Bronchial epithelial cell (primary cell): ENCODE data around the gene SLC6A7. TPM values are rescaled to one million over a fixed set of nuclear protein-coding genes. Genes with fewer than 3 reads are reported as not detected.

Source experiments
- DNase-seq: peaks from one replicate; pipeline ENCODE4 v3.0.0-alpha.2; 2010; ENCODE audit warnings: low read depth
- FAIRE-seq: peaks from 2 replicates; lab custom pipeline; 2011; peaks lifted over from hg19 to GRCh38; lab: Jason Lieb, UNC
- H3K27me3 ChIP-seq: 2 replicates; pipeline ENCODE4 v1.5.1; 2011; ENCODE audit warnings: low read length; ENCODE audit not compliant: control insufficient read depth, insufficient read depth
- H3K36me3 ChIP-seq: 2 replicates; pipeline ENCODE4 v1.5.1; 2011; ENCODE audit warnings: low read length; ENCODE audit not compliant: control insufficient read depth, insufficient read depth
- H3K4me3 ChIP-seq: 2 replicates; pipeline ENCODE4 v1.5.1; 2011; ENCODE audit warnings: mild to moderate bottlenecking, low read depth, low read length, control low read depth
- total RNA-seq: library from RNA; depleted of rRNA; stranded (reverse); fragments of >200 nt; gene quantifications from 2 replicates; pipeline ENCODE4 v1.2.1, GENCODE V29; 2014
- TF ChIP-seq, protein P1 (sequence below): IDR thresholded peaks from 2 replicates; pipeline ENCODE4 v1.5.1; 2011; ENCODE audit warnings: mild to moderate bottlenecking, moderate library complexity, low read length, control low read depth, inconsistent platforms; ENCODE audit not compliant: insufficient read depth, severe bottlenecking

SLC6A7 gene
- total RNA-seq, 1 donor from 2014 or later, result not detected

DNA sequence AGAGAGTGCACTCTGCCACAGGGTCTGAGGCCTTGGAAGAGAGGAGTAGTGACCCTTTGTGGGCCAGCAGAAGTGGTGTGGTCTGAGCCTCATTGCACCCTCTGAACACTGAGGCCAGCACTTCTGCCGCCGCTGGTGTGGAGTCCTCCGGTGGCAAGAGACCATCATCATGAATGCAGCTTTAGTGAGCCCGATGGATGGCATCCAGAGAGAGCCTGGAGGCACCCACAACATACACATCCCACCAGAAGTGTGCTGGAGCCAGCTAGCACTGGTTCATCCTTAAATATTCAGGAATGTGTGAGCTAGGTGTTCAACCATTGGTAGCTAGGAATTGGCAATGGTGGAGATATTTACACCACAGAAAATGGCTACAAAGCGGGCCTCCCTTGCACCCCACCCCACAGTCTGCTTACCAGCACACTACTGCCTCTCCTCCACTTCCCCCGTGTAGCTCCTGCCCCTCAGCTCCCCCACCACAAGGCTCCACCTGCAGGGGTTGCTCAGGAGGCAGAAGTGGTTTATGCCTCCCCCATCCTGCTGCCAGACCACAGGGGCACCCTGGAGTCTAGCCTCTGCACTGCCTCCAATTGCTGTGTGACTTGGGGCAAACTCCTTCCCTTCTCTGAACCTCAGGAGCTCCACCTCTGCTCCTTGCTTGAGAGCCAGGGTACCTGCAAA, 16.4 kb downstream of the SLC6A7 start:
- FAIRE-seq (no peak), DNase-seq (no peak)

DNA sequence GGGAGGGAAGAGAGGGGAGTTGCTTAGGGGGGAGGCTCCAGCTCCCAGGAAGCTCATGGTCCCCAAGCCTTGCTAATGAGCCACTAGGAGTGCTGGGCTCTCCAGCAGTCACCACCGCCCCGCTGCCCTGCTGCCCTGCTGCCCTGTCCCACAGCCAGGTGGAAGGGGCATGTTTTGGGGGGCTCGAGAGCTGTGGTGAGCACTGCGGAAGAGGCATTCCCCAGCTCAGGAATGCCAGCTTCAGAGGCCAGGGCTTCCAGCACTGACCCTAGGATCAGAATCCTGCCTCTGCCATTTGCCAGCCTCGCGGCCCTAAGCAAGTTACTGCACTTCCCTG, 16.9 kb downstream of the SLC6A7 start:
- TF ChIP-seq, protein P1, sequence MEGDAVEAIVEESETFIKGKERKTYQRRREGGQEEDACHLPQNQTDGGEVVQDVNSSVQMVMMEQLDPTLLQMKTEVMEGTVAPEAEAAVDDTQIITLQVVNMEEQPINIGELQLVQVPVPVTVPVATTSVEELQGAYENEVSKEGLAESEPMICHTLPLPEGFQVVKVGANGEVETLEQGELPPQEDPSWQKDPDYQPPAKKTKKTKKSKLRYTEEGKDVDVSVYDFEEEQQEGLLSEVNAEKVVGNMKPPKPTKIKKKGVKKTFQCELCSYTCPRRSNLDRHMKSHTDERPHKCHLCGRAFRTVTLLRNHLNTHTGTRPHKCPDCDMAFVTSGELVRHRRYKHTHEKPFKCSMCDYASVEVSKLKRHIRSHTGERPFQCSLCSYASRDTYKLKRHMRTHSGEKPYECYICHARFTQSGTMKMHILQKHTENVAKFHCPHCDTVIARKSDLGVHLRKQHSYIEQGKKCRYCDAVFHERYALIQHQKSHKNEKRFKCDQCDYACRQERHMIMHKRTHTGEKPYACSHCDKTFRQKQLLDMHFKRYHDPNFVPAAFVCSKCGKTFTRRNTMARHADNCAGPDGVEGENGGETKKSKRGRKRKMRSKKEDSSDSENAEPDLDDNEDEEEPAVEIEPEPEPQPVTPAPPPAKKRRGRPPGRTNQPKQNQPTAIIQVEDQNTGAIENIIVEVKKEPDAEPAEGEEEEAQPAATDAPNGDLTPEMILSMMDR, result no peak
- Histone ChIP-seq H3K36me3 (no peaks in the 10 kb centered on the region), H3K4me3 (no peak overlapping the region), H3K27me3 (no peaks in the 10 kb centered on the region)
- DNase-seq, result no peak
- FAIRE-seq, result no peak

More for the DNA sequence above, 16.4 kb downstream of the SLC6A7 start:
- TF ChIP-seq, protein P1, result no peak
- no peaks in the 10 kb centered on the region for H3K36me3 ChIP-seq
- no peaks in the 10 kb centered on the region for H3K27me3 ChIP-seq
- H3K4me3 ChIP-seq, result no peak overlapping the region

DNA sequence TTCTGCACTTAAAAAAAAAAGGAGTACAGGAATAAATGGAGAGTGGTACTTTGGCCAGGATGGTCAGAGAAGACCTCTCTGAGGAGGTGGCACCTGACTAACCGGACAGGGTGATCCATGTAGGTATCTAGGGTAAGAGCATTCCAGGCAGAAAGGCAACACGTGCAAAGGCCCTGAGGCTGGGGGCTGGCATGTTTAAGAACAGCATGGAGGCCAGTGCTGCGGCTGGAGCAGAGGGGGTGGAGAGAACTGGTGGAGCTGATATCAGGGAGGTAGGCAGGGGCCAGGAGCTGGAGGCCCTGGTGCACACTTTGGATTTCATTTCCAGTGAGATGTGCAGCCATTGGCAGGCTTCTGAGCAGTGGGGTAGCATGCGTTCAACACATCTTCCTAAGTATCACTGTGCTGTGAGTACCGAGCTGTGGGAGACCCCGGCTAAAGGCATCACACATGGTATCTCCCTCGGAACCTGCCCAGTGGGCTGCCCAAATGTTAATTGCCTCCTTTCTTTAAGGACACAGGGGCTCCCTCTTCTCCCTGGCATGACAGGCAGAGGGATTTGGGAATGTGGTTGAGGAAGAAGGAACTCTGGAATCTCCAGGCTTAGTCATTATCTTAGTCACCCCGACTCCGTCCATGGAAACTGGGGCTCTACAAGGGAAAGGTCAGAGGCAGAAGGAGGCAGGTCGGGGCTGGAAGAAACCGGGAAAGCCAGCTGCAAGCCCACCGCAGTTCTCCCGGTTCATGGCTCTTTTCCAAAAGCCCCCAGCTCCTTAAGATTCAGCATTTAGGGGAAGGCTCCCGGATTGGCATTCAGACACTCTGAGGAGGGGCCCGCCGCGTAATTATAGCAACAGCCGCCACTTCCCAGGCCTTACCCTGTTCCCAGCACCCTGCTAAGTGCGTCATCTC, 18.6 kb downstream of the SLC6A7 start:
- Histone ChIP-seq H3K27me3 (no peaks in the 10 kb centered on the region), H3K4me3 (no peak overlapping the region), H3K36me3 (no peaks in the 10 kb centered on the region)
- DNase-seq (peak; percentile 90), FAIRE-seq (no peak)
- TF ChIP-seq, protein P1, result no peak

DNA sequence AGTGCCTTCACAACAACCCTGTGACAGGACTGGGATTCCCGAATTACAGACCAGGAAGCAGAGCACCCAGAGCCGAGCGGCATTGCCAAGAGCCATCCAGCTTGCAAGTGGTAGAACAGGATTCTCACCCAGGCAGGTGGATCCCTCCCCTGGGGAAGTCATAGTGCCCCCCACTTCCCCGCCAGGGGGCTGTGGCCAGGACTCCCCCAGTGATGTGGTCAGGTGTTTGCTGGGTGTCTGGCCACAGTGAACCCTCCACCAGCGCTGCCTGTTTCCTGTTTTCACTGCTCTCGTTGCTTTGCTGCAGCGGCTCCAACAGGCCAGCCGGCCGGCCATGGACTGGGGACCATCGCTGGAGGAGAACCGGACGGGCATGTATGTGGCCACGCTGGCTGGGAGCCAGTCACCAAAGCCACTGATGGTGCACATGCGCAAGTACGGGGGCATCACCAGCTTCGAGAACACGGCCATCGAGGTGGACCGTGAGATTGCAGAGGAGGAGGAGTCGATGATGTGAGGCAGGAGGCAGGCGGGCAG, 19.3 kb downstream of the SLC6A7 start:
- no peaks in the 10 kb centered on the region for H3K36me3 ChIP-seq
- no peak overlapping the region for H3K4me3 ChIP-seq
- DNase-seq, result peak; percentile 92
- TF ChIP-seq, protein P1, result no peak
- no peak for FAIRE-seq
- no peaks in the 10 kb centered on the region for H3K27me3 ChIP-seq

DNA sequence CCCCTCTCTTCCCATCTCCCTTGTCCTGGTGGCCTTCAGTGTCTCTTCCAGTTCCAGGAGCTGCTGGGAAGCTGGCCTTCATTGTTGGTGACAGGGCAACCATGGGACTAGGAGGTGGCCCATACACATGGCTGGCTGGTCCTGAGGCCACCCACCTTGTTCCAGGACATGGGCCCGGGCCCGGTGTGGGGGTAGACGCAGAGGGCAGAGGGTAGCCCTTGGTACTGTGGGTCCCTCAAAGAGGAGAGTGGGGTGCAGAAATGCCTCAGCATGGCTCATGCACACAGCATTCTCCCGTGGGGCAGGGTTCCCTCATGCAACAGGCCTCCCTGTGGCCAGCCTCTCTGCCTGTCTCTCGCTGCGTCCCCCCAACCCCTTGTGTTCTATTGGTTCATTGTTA, 20.8 kb downstream of the SLC6A7 start:
- H3K27me3 ChIP-seq, result no peaks in the 10 kb centered on the region
- no peak for DNase-seq
- no peak for FAIRE-seq
- TF ChIP-seq, protein P1, result no peak
- no peaks in the 10 kb centered on the region for H3K36me3 ChIP-seq
- H3K4me3 ChIP-seq, result no peak overlapping the region
